ENCODE data around the gene MAPKAPK3. TPM values are rescaled to one million over a fixed set of nuclear protein-coding genes. Genes with fewer than 3 reads are reported as not detected.

The MAPKAPK3 gene
- total and polyA plus RNA-seq, 2 of the 8 experiments (the other 6 are each of a cell fraction or from before 2014, with no cell fraction given), result 65.4 to 99.8 TPM

- TF ChIP-seq USF2 (IDR thresholded peaks at IDR 0.05; ENCODE audit: low read length), result no peak
These were observed 31.4 kb downstream of the MAPKAPK3 start (continued) for GRCh38 chr3:50648313-50648712.
